ENCODE measurements around the gene EMC8. TPM values are rescaled to one million over a fixed set of nuclear protein-coding genes. Genes with fewer than 3 reads are reported as not detected.

Gene EMC8
- total and polyA plus RNA-seq, 8 donors = 19.4 to 29.1 (median 25.3) TPM

- H3K4me3 ChIP-seq = no peak overlapping the region
- no peak overlapping the region for H3K27ac ChIP-seq
- no peak for DNase-seq
- no peak for ATAC-seq
- peaks cover 0 to 59% of the 10 kb centered on the region in 2 donors for H3K36me3 ChIP-seq
- intact Hi-C loops (cut with DNase I) = no loop called here
- peaks cover 5 to 7% of the 10 kb centered on the region in 2 donors for H3K4me1 ChIP-seq
- H3K27me3 ChIP-seq = peaks cover 0 to under 1% of the 10 kb centered on the region in 2 donors
- no peaks in the 10 kb centered on the region for H3K9me3 ChIP-seq
- TF ChIP-seq CTCF (IDR thresholded peaks at IDR 0.05) = no peak
Measured at GRCh38 chr16:85805442-85806045, 6.2 kb upstream of the EMC8 start.

GRCh38 chr16:85803570-85803969 is 4.2 kb upstream of the EMC8 start:
- H3K4me3 ChIP-seq = no peak overlapping the region
- H3K36me3 ChIP-seq = peaks cover 0 to 59% of the 10 kb centered on the region in 2 donors
- ATAC-seq = no peak
- H3K9me3 ChIP-seq = no peaks in the 10 kb centered on the region
- H3K4me1 ChIP-seq = peaks cover 11 to 17% of the 10 kb centered on the region in 2 donors
- intact Hi-C loops (cut with DNase I) = no loop called here
- no peak overlapping the region for H3K27ac ChIP-seq
- TF ChIP-seq CTCF (IDR thresholded peaks at IDR 0.05) = no peak
- H3K27me3 ChIP-seq = no peaks in the 10 kb centered on the region
- DNase-seq = no peak

DNA sequence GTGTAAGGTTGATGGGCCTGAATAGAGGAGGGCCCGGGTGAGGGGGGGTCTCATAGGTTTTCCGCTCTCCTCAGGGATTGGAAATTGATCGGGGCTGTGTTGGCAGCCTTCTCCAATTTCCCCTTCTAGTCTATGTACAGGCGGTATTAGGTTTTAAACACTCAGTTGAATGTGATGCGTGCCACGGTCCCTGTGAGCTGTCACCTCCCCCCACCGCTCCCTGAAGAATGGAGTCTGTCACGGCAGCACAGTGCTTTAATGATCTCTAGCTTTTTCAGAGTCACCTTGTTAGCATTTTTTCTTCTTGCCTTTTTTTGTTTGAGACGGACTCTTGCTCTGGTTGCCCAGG is 951 bp upstream of the EMC8 start:
- H3K4me3 ChIP-seq = peak overlapping the region; percentile 98
- DNase-seq = no peak
- H3K4me1 ChIP-seq = peaks cover 22 to 36% of the 10 kb centered on the region in 2 donors
- peaks cover 0 to 59% of the 10 kb centered on the region in 2 donors for H3K36me3 ChIP-seq
- TF ChIP-seq CTCF (IDR thresholded peaks at IDR 0.05) = no peak
- H3K9me3 ChIP-seq = no peaks in the 10 kb centered on the region
- peak; percentile 1 for ATAC-seq
- H3K27me3 ChIP-seq = no peaks in the 10 kb centered on the region
- intact Hi-C loops (cut with DNase I) = no loop called here
- peak overlapping the region in 1 of 2 donors; percentile 90 for H3K27ac ChIP-seq

- Histone ChIP-seq H3K4me3 (peak overlapping the region; percentile 98), H3K27me3 (no peaks in the 10 kb centered on the region), H3K36me3 (peaks cover 0 to 59% of the 10 kb centered on the region in 2 donors), H3K4me1 (peaks cover 22 to 36% of the 10 kb centered on the region in 2 donors), H3K27ac (peak overlapping the region; percentile 82 to 90), H3K9me3 (no peaks in the 10 kb centered on the region)
- intact Hi-C loops (cut with DNase I) = no loop called here
- ATAC-seq (peak; percentile 23), DNase-seq (peak in 2 of 4 donors; percentile 40 to 83)
- TF ChIP-seq CTCF (IDR thresholded peaks at IDR 0.05) = no peak
Measured at GRCh38 chr16:85798901-85799496, 345 bp downstream of the EMC8 start.

GRCh38 chr16:85798283-85798776 is 1.0 kb downstream of the EMC8 start:
- H3K4me3 ChIP-seq = peak overlapping the region; percentile 98
- ATAC-seq (no peak), DNase-seq (no peak)
- no peaks in the 10 kb centered on the region for H3K27me3 ChIP-seq
- intact Hi-C loops (cut with DNase I) = no loop called here
- no peaks in the 10 kb centered on the region for H3K9me3 ChIP-seq
- no peak overlapping the region for H3K27ac ChIP-seq
- H3K4me1 ChIP-seq = peaks cover 22 to 36% of the 10 kb centered on the region in 2 donors
- no peak for TF ChIP-seq CTCF (IDR thresholded peaks at IDR 0.05)
- H3K36me3 ChIP-seq = peaks cover 0 to 59% of the 10 kb centered on the region in 2 donors

Data from left lung (tissue), 10 donors.